Tibial artery (tissue), 4 donors: ENCODE measurements around the gene KIF14.

Source experiments
- DNase-seq, 2 donors: peaks; one replicate each; pipeline ENCODE4 v3.0.0-alpha.2; 2019
- H3K27ac ChIP-seq, 2 donors: fragments of 200-600 bp; sonication (generic) in 1 of 2; 1 replicate in 1 of 2; 2 replicates in 1 of 2; pipeline ENCODE4 v1.5.1; 2018 to 2019; ENCODE audit warnings: mild to moderate bottlenecking in 1 of 2
- H3K27me3 ChIP-seq, 2 donors: fragments of 200-600 bp; sonication (generic) in 1 of 2; one replicate each; pipeline versions ENCODE4 v1.5.1 to v1.6.0; 2016 to 2019
- H3K36me3 ChIP-seq, 3 donors: fragments of 200-600 bp; sonication (generic) in 2 of 3; one replicate each; pipeline ENCODE4 v1.5.1; 2016 to 2019; ENCODE audit warnings: mild to moderate bottlenecking in 2 of 3
- H3K4me1 ChIP-seq, 4 donors: fragments of 200-600 bp; sonication (generic) in 2 of 4; 1 replicate in 3 of 4; 2 replicates in 1 of 4; pipeline ENCODE4 v1.5.1; 2016 to 2019
- H3K4me3 ChIP-seq, 2 donors: fragments of 200-600 bp; sonication (generic) in 1 of 2; 1 replicate in 1 of 2; 2 replicates in 1 of 2; pipeline ENCODE4 v1.5.1; 2018 to 2019; ENCODE audit warnings: mild to moderate bottlenecking in 2 of 2
- H3K9me3 ChIP-seq, 3 donors: fragments of 200-600 bp; sonication (generic) in 1 of 3; one replicate each; pipeline ENCODE4 v1.5.1; 2016 to 2019
- CTCF ChIP-seq, 2 experiments: fragments of 200-600 bp in 1 of 2; fragments of 450-650 bp in 1 of 2; IDR thresholded peaks; one replicate each; pipeline ENCODE4 v1.5.1; 2017 to 2019; ENCODE audit warnings: antibody characterized with exemption in 2 of 2, mild to moderate bottlenecking in 1 of 2, moderate library complexity in 1 of 2
- intact Hi-C: fragments of 100-400 bp; cut with DNase I; formaldehyde crosslinking; loops from one replicate; pipeline ENCODE4 v1.15.0; 2023; ENCODE audit warnings: low total_unique reads

Gene KIF14

GRCh38 chr1:200624679-200625335, 4.3 kb upstream of the KIF14 start:
- Histone ChIP-seq H3K9me3 (no peaks in the 10 kb centered on the region), H3K4me3 (no peak overlapping the region), H3K36me3 (no peaks in the 10 kb centered on the region), H3K27ac (no peak overlapping the region), H3K4me1 (peaks cover 0 to 17% (median 2%) of the 10 kb centered on the region in 4 donors), H3K27me3 (no peaks in the 10 kb centered on the region)
- intact Hi-C loops = no loop called here
- no peak for TF ChIP-seq CTCF (IDR thresholded peaks at IDR 0.05)
- DNase-seq = no peak

GRCh38 chr1:200619894-200620272, 668 bp downstream of the KIF14 start:
- Histone ChIP-seq H3K4me3 (peak overlapping the region; percentile 50 to 64), H3K27me3 (no peaks in the 10 kb centered on the region), H3K36me3 (no peaks in the 10 kb centered on the region), H3K4me1 (peaks cover 0 to 17% (median 2%) of the 10 kb centered on the region in 4 donors), H3K9me3 (no peaks in the 10 kb centered on the region), H3K27ac (no peak overlapping the region)
- no peak for TF ChIP-seq CTCF (IDR thresholded peaks at IDR 0.05)
- no peak for DNase-seq
- intact Hi-C loops = loop anchor here (2.0 kb wide), 1 partner anchor 51 kb away; no protein-coding TSS in a partner anchor

- DNase-seq = no peak
- Histone ChIP-seq H3K27ac (no peak overlapping the region), H3K27me3 (no peaks in the 10 kb centered on the region), H3K4me3 (no peak overlapping the region), H3K36me3 (no peaks in the 10 kb centered on the region), H3K4me1 (no peaks in the 10 kb centered on the region), H3K9me3 (no peaks in the 10 kb centered on the region)
- no peak for TF ChIP-seq CTCF (IDR thresholded peaks at IDR 0.05)
- intact Hi-C loops = no loop called here
These were observed 9.7 kb downstream of the KIF14 start for GRCh38 chr1:200610846-200611245.

GRCh38 chr1:200602632-200603031, 17.9 kb downstream of the KIF14 start:
- Histone ChIP-seq H3K4me1 (no peaks in the 10 kb centered on the region), H3K36me3 (no peaks in the 10 kb centered on the region), H3K27ac (no peak overlapping the region), H3K4me3 (no peak overlapping the region), H3K9me3 (no peaks in the 10 kb centered on the region), H3K27me3 (no peaks in the 10 kb centered on the region)
- no peak for DNase-seq
- intact Hi-C loops = no loop called here
- TF ChIP-seq CTCF (IDR thresholded peaks at IDR 0.05) = no peak

- Histone ChIP-seq H3K27ac (no peak overlapping the region), H3K36me3 (no peaks in the 10 kb centered on the region), H3K27me3 (no peaks in the 10 kb centered on the region), H3K4me3 (no peak overlapping the region), H3K9me3 (no peaks in the 10 kb centered on the region), H3K4me1 (no peaks in the 10 kb centered on the region)
- intact Hi-C loops = no loop called here
- DNase-seq = no peak
- no peak for TF ChIP-seq CTCF (IDR thresholded peaks at IDR 0.05)
These were observed 30.6 kb downstream of the KIF14 start for GRCh38 chr1:200590001-200590400.

- no peak for DNase-seq
- no peak overlapping the region for H3K4me3 ChIP-seq
- no peak for TF ChIP-seq CTCF (IDR thresholded peaks at IDR 0.05)
- no peaks in the 10 kb centered on the region for H3K27me3 ChIP-seq
- no peak overlapping the region for H3K27ac ChIP-seq
- no peaks in the 10 kb centered on the region for H3K9me3 ChIP-seq
- no peaks in the 10 kb centered on the region for H3K36me3 ChIP-seq
- intact Hi-C loops = no loop called here
- no peaks in the 10 kb centered on the region for H3K4me1 ChIP-seq
These were observed 31.9 kb downstream of the KIF14 start for GRCh38 chr1:200588698-200589097.
